K562 (cell line): ENCODE results near the gene ZNF672. TPM values are rescaled to one million over a fixed set of nuclear protein-coding genes. Genes with fewer than 3 reads are reported as not detected.

ENCODE experiments used
- ATAC-seq: fragments of 200-7000 bp; cut with Tn5 transposase; 3 replicates; pipeline ENCODE4 v1.9.1; 2020; ENCODE audit warnings: moderate library complexity
- BruUV-seq: library from RNA; stranded (reverse); fragments of 400-500 nt; replicated peaks from 2 replicates; lab custom pipeline; 2021; lab: Mats Ljungman, UMichigan
- CTCF ChIA-PET: fragments of 300-600 bp; formaldehyde crosslinking; extraction: SDS; loops from one replicate; lab custom pipeline; 2021; ENCODE audit warnings: low intra/inter-chr PET ratio; lab: Yijun Ruan, JAX
- POLR2A ChIA-PET: fragments of 300-600, 350-650 bp; sonication (Branson Sonifier 250); formaldehyde crosslinking; extraction: SDS; loops from one replicate; lab custom pipeline; 2021; ENCODE audit warnings: antibody characterized with exemption, inconsistent platforms; lab: Yijun Ruan, JAX
- DNase-seq, 4 experiments: peaks; one replicate each; pipeline versions ENCODE4 v3.0.0 to v3.0.0-alpha.2; 2011 to 2018; ENCODE audit warnings: low spot score in 3 of 4, mixed read lengths in 3 of 4; ENCODE audit errors: extremely low read depth in 1 of 4
- FAIRE-seq: peaks from 2 replicates; lab custom pipeline; 2011; peaks lifted over from hg19 to GRCh38; lab: Jason Lieb, UNC
- H2AFZ ChIP-seq: 2 replicates; pipeline ENCODE4 v1.6.0; 2011; ENCODE audit warnings: low read depth, low read length, control low read depth, inconsistent platforms
- H3K27ac ChIP-seq: fragments of 200-600 bp; 3 replicates; pipeline ENCODE4 v1.8.0; 2011; ENCODE audit warnings: low read depth, mild to moderate bottlenecking, control low read depth, inconsistent platforms, low read length, moderate library complexity, mixed read lengths; ENCODE audit errors: extremely low read depth
- H3K27me3 ChIP-seq, 2 experiments: fragments of 300-600 bp in 1 of 2; 2 replicates in 1 of 2; 3 replicates in 1 of 2; pipeline versions ENCODE4 v1.6.0 to v1.8.0; 2011; ENCODE audit warnings: inconsistent platforms in 2 of 2, low read length in 2 of 2, mild to moderate bottlenecking in 1 of 2, mixed read lengths in 1 of 2, moderate library complexity in 1 of 2; ENCODE audit not compliant: control insufficient read depth in 2 of 2, insufficient read depth in 2 of 2
- H3K36me3 ChIP-seq: fragments of 300-600 bp; 3 replicates; pipeline ENCODE4 v1.8.0; 2011; ENCODE audit warnings: mild to moderate bottlenecking, low read length, inconsistent platforms; ENCODE audit not compliant: control insufficient read depth, insufficient read depth
- H3K4me1 ChIP-seq, 2 experiments: fragments of 200-600 bp in 1 of 2; replicated peaks in 1 of 2; 2 replicates in 1 of 2; 3 replicates in 1 of 2; pipeline versions ENCODE4 v1.5.1 to v1.8.0; 2011; ENCODE audit warnings: inconsistent platforms in 2 of 2, low read length in 2 of 2, mild to moderate bottlenecking in 1 of 2, mixed read lengths in 1 of 2, moderate library complexity in 1 of 2; ENCODE audit not compliant: control insufficient read depth in 2 of 2, insufficient read depth in 2 of 2
- H3K4me2 ChIP-seq: 2 replicates; pipeline ENCODE4 v1.6.1; 2011; ENCODE audit warnings: low read length, control low read depth, inconsistent platforms, mixed read lengths; ENCODE audit not compliant: insufficient read depth
- H3K4me3 ChIP-seq: fragments of 200-600 bp; sonication (generic), shearing (Covaris generic); 2 replicates; pipeline ENCODE4 v1.5.1; 2016; ENCODE audit warnings: control low read depth, inconsistent platforms
- H3K79me2 ChIP-seq: fragments of 200-600 bp; 3 replicates; pipeline ENCODE4 v1.8.0; 2011; ENCODE audit warnings: low read length, inconsistent platforms; ENCODE audit not compliant: control insufficient read depth, insufficient read depth
- H3K9ac ChIP-seq, 2 experiments: 2 replicates each; pipeline versions ENCODE4 v1.6.0 to v1.6.1; 2011; ENCODE audit warnings: low read depth in 2 of 2, low read length in 2 of 2, control low read depth in 1 of 2, inconsistent platforms in 1 of 2, mild to moderate bottlenecking in 1 of 2, mixed read lengths in 1 of 2; ENCODE audit not compliant: insufficient read depth in 1 of 2
- H3K9me1 ChIP-seq: one replicate; pipeline ENCODE4 v1.6.0; 2011; ENCODE audit warnings: inconsistent platforms, mild to moderate bottlenecking, low read length, moderate library complexity; ENCODE audit not compliant: control insufficient read depth, insufficient read depth
- H3K9me3 ChIP-seq: replicated peaks from 2 replicates; pipeline ENCODE4 v1.5.1; 2011; ENCODE audit warnings: low read depth, low read length, inconsistent platforms; ENCODE audit not compliant: control insufficient read depth, insufficient read depth
- H4K20me1 ChIP-seq: replicated peaks from 2 replicates; pipeline ENCODE4 v1.6.1; 2011; ENCODE audit warnings: low read length, inconsistent platforms, mixed read lengths; ENCODE audit not compliant: control insufficient read depth, insufficient read depth
- ARNT ChIP-seq, 2 experiments: fragments of 450-650 bp; IDR thresholded peaks; 2 replicates each; pipeline ENCODE4 v1.6.1; 2016; ENCODE audit warnings: mild to moderate bottlenecking in 1 of 2
- FOXK1 ChIP-seq: sonication (generic); formaldehyde crosslinking; IDR thresholded peaks from 2 replicates; pipeline ENCODE4 v1.8.0; 2022; ENCODE audit warnings: missing genetic modification reagents, mild to moderate bottlenecking, borderline replicate concordance
- KDM4B ChIP-seq, 2 experiments: fragments of 450-650 bp in 1 of 2; sonication (generic) in 1 of 2; IDR thresholded peaks; 2 replicates each; pipeline ENCODE4 v1.6.1; 2016 to 2017; ENCODE audit warnings: borderline replicate concordance in 2 of 2, antibody characterized with exemption in 1 of 2, low read depth in 1 of 2, mild to moderate bottlenecking in 1 of 2
- MEF2A ChIP-seq: IDR thresholded peaks from 2 replicates; pipeline ENCODE4 v1.6.1; 2011; ENCODE audit warnings: low read depth, mild to moderate bottlenecking, low read length, moderate library complexity; ENCODE audit not compliant: control insufficient read depth
- NR2F6 ChIP-seq: fragments of 450-650 bp; formaldehyde crosslinking; IDR thresholded peaks from 2 replicates; pipeline ENCODE4 v1.4.0; 2020; ENCODE audit warnings: mild to moderate bottlenecking
- SP1 ChIP-seq: sonication (generic); formaldehyde crosslinking; IDR thresholded peaks from 2 replicates; pipeline ENCODE4 v1.8.1; 2022; ENCODE audit warnings: mild to moderate bottlenecking, missing genetic modification reagents
- SREBF1 ChIP-seq: fragments of 150-350 bp; IDR thresholded peaks from 2 replicates; pipeline ENCODE4 v1.6.1; 2014; ENCODE audit warnings: antibody characterized with exemption, low read depth, low read length, borderline replicate concordance
- ZKSCAN3 ChIP-seq: fragments of 250-450 bp; sonication (Bioruptor Pico); IDR thresholded peaks from 2 replicates; pipeline ENCODE4 v1.4.0; 2020
- WGBS: fragments of 100-300 bp; shearing (Covaris generic); methylation state at CpG from one replicate; pipeline ENCODE4 v1.1.6; 2016; ENCODE audit warnings: low coverage, mixed read lengths; ENCODE audit not compliant: insufficient coverage; ENCODE audit errors: missing lambda C conversion rate; 5-methylcytosine and 5-hydroxymethylcytosine counted together
- in situ Hi-C: fragments of 300-500 bp; cut with MboI; formaldehyde crosslinking; loops from 4 replicates; pipeline ENCODE4 v1.15.0; 2018; ENCODE audit warnings: inconsistent platforms, mixed read lengths
- intact Hi-C: fragments of 100-400 bp; cut with micrococcal nuclease; formaldehyde crosslinking; loops from 2 replicates; pipeline ENCODE4 v1.14.2; 2022
- polyA plus RNA-seq, 8 experiments: library from polyadenylated mRNA; depleted of rRNA in 4 of 8; stranded (reverse) in 5 of 8; unstranded in 3 of 8; fragments of >200 nt; fragmentation: Nextera tagmentation in 2 of 8; fragmentation: Illumina TruSeq in 1 of 8; extraction: Ambion mirVana in 2 of 8; extraction: Trizol in 1 of 8; gene quantifications; 2 replicates each; pipeline versions ENCODE4 v1.2.1 to v1.2.3, GENCODE V29; 2011 to 2014; ENCODE audit warnings: inconsistent platforms in 1 of 8, missing spikeins in 1 of 8
- total RNA-seq, 7 experiments: library from RNA; depleted of rRNA in 6 of 7; stranded (reverse); fragments of >200 nt in 6 of 7; fragmentation: Illumina TruSeq in 2 of 7; extraction: Trizol in 2 of 7; gene quantifications; 2 replicates each; pipeline versions ENCODE4 v1.2.1 to v1.2.3, GENCODE V29; 2011 to 2021; ENCODE audit warnings: low replicate concordance in 1 of 7
- TF ChIP-seq, protein P1 (sequence below): fragments of 250-450 bp; sonication (Bioruptor Pico); IDR thresholded peaks from 2 replicates; pipeline ENCODE4 v1.8.0; 2021; ENCODE audit warnings: moderate library complexity, mild to moderate bottlenecking, inconsistent platforms
- TF ChIP-seq, protein P2 (sequence below): fragments of 250-450 bp; sonication (Bioruptor Pico); IDR thresholded peaks from 2 replicates; pipeline ENCODE4 v1.4.0; 2020; ENCODE audit warnings: mild to moderate bottlenecking, moderate library complexity
- TF ChIP-seq, protein P3 (sequence below): fragments of 450-650 bp; formaldehyde crosslinking; IDR thresholded peaks from 2 replicates; pipeline ENCODE4 v1.4.0; 2020; ENCODE audit warnings: mild to moderate bottlenecking, moderate library complexity
- TF ChIP-seq, protein P4 (sequence below): sonication (generic); formaldehyde crosslinking; IDR thresholded peaks from 2 replicates; pipeline ENCODE4 v1.8.0; 2022; ENCODE audit warnings: mild to moderate bottlenecking, missing genetic modification reagents
- TF ChIP-seq, protein P5 (sequence below): sonication (generic); formaldehyde crosslinking; IDR thresholded peaks from 2 replicates; pipeline ENCODE4 v1.8.0; 2022; ENCODE audit warnings: mild to moderate bottlenecking, low read depth, missing genetic modification reagents

The ZNF672 gene
- total and polyA plus RNA-seq, 9 of the 15 experiments (the other 6 are each of a cell fraction or from before 2014, with no cell fraction given): 1.9 to 57.9 (median 24.1) TPM

DNA sequence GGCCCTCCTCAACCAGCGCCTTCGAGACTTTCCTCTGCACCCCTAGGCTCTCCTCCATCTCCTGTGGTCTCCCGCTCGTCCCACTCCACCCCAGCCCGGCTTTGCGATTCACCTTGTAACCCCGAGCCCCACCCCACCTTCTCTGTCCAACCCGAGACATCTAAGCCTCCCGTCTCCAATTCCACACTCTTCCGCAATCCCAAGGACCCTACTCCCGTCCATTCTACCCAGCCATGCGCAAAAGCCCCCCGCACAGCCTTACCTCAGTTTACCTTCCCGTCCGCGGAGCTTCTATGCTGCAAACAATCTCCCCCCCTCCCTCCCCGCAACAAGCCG is 12.5 kb upstream of the ZNF672 start:
- CTCF ChIA-PET: interaction anchor here (1.5 kb wide), 1 partner anchor 81 kb away, joined by 3 read pairs; no protein-coding TSS in a partner anchor
- Histone ChIP-seq H3K4me1 (peaks cover 29 to 47% of the 10 kb centered on the region in 2 experiments), H2AFZ (peak overlapping the region; percentile 99), H3K79me2 (peaks cover 44% of the 10 kb centered on the region), H3K27me3 (no peaks in the 10 kb centered on the region), H3K9me1 (no peaks in the 10 kb centered on the region), H3K9ac (peak overlapping the region; percentile 99 to 100), H3K4me3 (peak overlapping the region; percentile 90), H3K9me3 (no peaks in the 10 kb centered on the region), H3K4me2 (peak overlapping the region; percentile 100), H3K27ac (peak overlapping the region; percentile 99), H4K20me1 (no peaks in the 10 kb centered on the region; the same call in 1 of the 2 replicates), H3K36me3 (peaks cover 41% of the 10 kb centered on the region; the same call in 2 of the 3 replicates)
- FAIRE-seq (no peak), ATAC-seq (peak; percentile 37), DNase-seq (peak in 3 of 4 experiments; percentile 49 to 66 (median 65))
- WGBS: under 1% methylated on average over 13 of the region's 18 CpGs
- BruUV-seq: no TSS peak
- in situ Hi-C loops (no loop called here), intact Hi-C loops (loop anchor here (5.0 kb wide), 1 partner anchor 968 kb away; the partner anchor contains the start of gene TRIM58)
- POLR2A ChIA-PET: interaction anchor here (0.6 to 6.8 kb wide), 10 partner anchors 9 to 973 kb away, joined by 3 to 78 read pairs (median 4); partner anchors contain the start of genes ZNF672 and ZNF692
- TF ChIP-seq, protein P1, sequence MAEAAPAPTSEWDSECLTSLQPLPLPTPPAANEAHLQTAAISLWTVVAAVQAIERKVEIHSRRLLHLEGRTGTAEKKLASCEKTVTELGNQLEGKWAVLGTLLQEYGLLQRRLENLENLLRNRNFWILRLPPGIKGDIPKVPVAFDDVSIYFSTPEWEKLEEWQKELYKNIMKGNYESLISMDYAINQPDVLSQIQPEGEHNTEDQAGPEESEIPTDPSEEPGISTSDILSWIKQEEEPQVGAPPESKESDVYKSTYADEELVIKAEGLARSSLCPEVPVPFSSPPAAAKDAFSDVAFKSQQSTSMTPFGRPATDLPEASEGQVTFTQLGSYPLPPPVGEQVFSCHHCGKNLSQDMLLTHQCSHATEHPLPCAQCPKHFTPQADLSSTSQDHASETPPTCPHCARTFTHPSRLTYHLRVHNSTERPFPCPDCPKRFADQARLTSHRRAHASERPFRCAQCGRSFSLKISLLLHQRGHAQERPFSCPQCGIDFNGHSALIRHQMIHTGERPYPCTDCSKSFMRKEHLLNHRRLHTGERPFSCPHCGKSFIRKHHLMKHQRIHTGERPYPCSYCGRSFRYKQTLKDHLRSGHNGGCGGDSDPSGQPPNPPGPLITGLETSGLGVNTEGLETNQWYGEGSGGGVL: no peak
- TF ChIP-seq NR2F6 (CRISPR knock-in tag) (no peak), SREBF1 (no peak), ZKSCAN3 (CRISPR knock-in tag) (no peak), ARNT (IDR thresholded peaks at IDR 0.05) (peak; percentile 38 to 43; a peak in 2 of 4 replicates), SP1 (CRISPR knock-in tag) (no peak), FOXK1 (CRISPR knock-in tag) (no peak), KDM4B (IDR thresholded peaks at IDR 0.05; ENCODE audit: borderline replicate concordance in 2 of 2, low read depth in 1 of 2) (no peak), MEF2A (no peak)
- TF ChIP-seq, protein P2, sequence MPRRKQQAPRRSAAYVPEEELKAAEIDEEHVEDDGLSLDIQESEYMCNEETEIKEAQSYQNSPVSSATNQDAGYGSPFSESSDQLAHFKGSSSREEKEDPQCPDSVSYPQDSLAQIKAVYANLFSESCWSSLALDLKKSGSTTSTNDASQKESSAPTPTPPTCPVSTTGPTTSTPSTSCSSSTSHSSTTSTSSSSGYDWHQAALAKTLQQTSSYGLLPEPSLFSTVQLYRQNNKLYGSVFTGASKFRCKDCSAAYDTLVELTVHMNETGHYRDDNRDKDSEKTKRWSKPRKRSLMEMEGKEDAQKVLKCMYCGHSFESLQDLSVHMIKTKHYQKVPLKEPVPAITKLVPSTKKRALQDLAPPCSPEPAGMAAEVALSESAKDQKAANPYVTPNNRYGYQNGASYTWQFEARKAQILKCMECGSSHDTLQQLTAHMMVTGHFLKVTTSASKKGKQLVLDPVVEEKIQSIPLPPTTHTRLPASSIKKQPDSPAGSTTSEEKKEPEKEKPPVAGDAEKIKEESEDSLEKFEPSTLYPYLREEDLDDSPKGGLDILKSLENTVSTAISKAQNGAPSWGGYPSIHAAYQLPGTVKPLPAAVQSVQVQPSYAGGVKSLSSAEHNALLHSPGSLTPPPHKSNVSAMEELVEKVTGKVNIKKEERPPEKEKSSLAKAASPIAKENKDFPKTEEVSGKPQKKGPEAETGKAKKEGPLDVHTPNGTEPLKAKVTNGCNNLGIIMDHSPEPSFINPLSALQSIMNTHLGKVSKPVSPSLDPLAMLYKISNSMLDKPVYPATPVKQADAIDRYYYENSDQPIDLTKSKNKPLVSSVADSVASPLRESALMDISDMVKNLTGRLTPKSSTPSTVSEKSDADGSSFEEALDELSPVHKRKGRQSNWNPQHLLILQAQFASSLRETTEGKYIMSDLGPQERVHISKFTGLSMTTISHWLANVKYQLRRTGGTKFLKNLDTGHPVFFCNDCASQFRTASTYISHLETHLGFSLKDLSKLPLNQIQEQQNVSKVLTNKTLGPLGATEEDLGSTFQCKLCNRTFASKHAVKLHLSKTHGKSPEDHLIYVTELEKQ (CRISPR knock-in tag): no peak
- TF ChIP-seq, protein P3, sequence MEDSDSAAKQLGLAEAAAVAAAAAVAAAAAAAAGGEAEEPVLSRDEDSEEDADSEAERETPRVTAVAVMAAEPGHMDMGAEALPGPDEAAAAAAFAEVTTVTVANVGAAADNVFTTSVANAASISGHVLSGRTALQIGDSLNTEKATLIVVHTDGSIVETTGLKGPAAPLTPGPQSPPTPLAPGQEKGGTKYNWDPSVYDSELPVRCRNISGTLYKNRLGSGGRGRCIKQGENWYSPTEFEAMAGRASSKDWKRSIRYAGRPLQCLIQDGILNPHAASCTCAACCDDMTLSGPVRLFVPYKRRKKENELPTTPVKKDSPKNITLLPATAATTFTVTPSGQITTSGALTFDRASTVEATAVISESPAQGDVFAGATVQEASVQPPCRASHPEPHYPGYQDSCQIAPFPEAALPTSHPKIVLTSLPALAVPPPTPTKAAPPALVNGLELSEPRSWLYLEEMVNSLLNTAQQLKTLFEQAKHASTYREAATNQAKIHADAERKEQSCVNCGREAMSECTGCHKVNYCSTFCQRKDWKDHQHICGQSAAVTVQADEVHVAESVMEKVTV (CRISPR knock-in tag): no peak
- TF ChIP-seq, protein P4, sequence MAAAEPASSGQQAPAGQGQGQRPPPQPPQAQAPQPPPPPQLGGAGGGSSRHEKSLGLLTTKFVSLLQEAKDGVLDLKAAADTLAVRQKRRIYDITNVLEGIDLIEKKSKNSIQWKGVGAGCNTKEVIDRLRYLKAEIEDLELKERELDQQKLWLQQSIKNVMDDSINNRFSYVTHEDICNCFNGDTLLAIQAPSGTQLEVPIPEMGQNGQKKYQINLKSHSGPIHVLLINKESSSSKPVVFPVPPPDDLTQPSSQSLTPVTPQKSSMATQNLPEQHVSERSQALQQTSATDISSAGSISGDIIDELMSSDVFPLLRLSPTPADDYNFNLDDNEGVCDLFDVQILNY (CRISPR knock-in tag): no peak
- TF ChIP-seq, protein P5, sequence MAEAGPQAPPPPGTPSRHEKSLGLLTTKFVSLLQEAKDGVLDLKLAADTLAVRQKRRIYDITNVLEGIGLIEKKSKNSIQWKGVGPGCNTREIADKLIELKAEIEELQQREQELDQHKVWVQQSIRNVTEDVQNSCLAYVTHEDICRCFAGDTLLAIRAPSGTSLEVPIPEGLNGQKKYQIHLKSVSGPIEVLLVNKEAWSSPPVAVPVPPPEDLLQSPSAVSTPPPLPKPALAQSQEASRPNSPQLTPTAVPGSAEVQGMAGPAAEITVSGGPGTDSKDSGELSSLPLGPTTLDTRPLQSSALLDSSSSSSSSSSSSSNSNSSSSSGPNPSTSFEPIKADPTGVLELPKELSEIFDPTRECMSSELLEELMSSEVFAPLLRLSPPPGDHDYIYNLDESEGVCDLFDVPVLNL (CRISPR knock-in tag): no peak
